HG02885 (cell line): Measurements from ENCODE around the gene KPNA2.
"Not testable (repeated sequence)": the region's sequence is repeated elsewhere in the genome, so short reads cannot be mapped to it uniquely, and the experiment has no call there.

Experiments
- ATAC-seq: cut with Tn5 transposase; IDR thresholded peaks from one replicate; pipeline ENCODE4 v1.9.1; 2021; ENCODE audit warnings: mild to moderate bottlenecking; ENCODE audit not compliant: unreplicated experiment, poor library complexity

The KPNA2 gene

DNA sequence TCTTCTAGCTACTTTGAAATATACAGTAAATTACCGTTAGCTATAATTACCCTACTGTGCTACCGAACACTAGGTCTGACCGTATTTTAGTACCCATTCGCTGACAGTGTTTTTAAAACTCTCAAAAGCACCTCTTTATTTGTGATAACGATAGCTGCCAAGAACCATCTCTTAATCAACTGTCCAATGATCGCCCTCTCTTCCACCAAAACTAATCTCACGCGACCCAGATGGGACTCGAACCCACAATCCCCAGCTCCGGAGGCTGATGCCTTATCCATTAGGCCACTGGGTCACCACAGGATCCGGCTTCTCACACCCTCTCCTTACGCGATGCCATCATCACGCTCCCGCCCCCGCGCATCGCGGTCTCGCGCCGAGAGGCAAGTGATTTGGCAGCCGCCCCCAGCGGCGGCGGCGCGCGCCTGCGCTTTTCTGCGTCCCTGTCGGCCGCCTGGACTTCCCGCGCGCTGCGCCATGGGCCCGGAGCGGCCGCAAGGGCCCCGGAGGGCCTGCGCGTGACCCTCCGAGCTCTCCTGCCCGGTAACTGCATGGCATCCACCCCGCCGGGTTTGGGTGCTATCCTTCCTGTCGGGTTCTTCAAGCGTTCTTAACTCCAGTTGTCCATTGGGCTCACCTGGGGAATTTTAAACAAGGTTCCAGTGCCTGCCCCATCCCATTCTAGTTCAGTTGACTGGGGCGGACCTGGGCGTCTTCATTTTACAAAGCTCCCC lies 15.7 kb upstream of the KPNA2 start:
- peak; percentile 92 for ATAC-seq

GRCh38 chr17:68020409-68020756 lies 15.2 kb upstream of the KPNA2 start:
- no peak for ATAC-seq

GRCh38 chr17:68020791-68021190 lies 14.7 kb upstream of the KPNA2 start:
- ATAC-seq = not testable (repeated sequence)

DNA sequence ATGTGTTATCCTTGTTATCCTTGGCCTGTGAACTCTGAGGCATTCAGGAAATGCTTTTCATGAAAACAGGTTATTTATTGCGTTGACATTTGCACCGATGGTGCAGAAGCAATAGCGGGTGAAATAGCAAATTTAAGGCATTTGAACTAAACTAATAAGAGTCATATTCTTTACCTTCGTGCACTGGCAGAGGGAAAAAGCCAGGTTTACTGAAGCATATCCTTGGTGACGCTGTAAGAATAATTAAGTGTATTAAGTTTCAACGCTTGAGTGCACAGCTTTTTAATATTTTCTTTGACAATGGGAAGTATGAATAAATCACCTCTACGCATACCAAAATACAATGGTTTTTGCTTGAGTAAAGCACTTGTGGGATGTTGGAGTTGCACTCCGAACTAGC lies 13.6 kb upstream of the KPNA2 start:
- no peak for ATAC-seq

DNA sequence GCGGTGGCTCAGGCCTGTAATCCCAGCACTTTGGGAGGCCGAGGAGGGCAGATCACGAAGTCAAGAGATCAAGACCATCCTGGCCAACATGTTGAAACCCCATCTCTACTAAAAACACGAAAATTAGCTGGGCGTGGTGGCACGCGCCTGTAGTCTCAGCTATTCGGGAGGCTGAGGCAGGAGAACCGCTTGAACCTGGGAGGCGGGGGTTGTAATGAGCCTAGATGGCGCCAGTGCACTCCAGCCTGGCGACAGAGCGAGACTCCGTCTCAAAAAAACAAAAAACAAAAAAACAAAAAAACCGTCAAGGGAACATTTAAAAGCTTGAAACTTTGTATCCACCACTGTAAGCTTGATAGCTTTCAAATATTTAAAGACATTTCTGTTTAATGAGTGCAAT lies 13.0 kb upstream of the KPNA2 start:
- ATAC-seq = not testable (repeated sequence)

GRCh38 chr17:68029512-68030215 lies 5.9 kb upstream of the KPNA2 start:
- ATAC-seq = no peak

- ATAC-seq = no peak
These were observed 1.7 kb upstream of the KPNA2 start for GRCh38 chr17:68033636-68034451.

DNA sequence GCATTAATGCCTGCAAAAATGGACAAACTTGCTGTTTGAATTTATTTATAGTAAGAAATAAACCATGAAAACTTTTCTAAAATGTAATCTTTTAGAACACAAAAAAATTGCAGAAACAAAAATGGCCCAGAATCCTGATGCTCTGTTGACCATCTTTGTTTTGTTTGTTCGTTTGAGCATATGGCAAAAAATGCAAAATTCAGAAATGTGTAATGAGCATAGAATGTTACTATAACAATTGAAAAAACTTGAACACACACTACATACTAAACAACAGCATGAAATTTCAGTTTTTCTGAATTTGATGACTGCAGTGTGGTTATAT lies 1.1 kb upstream of the KPNA2 start:
- ATAC-seq = no peak

DNA sequence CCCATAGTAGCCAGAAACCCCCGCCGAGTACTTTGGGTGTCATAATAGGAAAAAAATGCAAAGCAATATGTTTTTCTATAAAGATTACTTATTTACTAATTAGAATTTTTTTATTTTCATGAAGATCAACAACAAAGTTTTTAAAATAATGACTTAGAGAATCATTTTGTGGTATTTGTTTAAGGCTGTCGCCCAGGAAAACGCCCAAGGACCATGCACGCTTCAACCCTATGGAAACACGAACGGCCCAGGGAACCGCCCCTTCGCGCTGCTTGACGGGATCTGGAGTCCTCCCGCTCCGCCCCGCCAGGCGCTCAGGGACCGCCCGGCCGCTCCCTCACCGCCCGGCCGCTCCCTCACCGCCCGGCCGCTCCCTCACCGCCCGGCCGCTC lies 408 bp upstream of the KPNA2 start:
- ATAC-seq = peak; percentile 90

DNA sequence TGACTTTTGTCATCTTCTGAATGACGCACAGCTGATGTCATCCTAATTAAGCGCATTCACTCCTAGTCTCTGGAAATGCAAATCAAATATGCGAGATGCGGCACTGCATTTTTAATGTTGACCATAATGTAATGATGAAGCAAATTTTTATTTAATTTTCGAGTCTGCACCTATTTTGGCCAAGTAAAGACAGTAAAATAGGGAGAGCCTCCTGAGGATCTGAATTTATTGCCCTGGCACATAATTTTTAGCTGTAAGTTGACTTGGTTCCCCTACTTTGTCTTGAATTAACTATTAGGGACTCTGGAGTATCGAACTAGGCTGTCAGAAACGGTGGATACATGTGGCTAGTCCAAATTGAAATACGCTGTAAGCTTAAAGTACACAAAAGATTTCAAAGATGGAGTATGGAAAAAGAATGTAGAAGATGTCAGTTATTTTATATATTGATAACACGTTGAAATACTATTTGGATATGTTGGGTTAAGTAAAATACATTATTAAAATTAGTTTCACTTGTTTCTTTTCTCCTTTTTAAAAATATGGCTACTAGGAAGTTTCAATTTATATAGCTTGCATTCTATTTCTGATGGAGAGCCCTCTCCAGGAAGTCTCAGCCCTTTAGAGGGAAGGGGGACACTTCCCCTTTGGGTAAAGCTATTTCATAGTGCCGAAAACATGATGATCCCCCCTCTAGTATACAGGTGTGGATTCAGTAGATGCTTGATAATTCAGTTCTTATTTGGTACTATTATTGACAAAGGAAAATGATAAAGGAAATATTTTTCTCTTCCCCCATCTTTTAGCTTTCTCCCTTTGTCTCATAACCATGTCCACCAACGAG lies 991 bp downstream of the KPNA2 start:
- ATAC-seq = peak; percentile 8

DNA sequence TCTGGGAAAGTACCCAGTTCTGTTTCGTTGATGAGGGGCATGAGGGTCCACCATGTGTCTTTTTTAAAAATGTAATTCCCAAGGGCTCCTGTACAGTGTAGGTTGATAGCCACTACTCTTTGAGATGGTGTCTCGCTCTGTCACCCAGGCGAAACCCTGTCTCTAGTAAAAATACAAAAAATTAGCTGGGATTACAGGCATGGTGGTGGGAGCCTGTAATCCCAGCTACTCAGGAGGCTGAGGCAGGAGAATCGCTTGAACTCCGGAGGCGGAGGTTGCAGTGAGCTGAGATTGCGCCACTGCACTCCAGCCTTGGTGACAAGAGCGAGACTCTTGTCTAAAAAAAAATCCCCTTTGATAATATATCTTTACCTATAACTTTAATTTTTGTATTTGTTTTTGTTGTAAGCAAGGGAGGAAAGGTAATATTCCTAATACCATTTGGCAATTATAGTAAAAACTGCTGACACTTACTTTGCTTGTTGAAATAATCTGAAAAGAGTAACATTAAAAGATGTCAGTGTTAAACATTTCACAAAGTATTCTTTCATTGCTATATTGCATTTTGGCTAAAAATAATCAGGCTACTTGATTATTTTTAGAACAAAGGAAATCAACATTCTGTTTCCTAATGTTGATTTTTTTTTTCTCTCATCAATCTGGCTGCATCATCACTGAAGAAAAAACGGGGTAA lies 11.8 kb downstream of the KPNA2 start:
- ATAC-seq = no peak

GRCh38 chr17:68047890-68048542 lies 12.5 kb downstream of the KPNA2 start:
- ATAC-seq = not testable (repeated sequence)

DNA sequence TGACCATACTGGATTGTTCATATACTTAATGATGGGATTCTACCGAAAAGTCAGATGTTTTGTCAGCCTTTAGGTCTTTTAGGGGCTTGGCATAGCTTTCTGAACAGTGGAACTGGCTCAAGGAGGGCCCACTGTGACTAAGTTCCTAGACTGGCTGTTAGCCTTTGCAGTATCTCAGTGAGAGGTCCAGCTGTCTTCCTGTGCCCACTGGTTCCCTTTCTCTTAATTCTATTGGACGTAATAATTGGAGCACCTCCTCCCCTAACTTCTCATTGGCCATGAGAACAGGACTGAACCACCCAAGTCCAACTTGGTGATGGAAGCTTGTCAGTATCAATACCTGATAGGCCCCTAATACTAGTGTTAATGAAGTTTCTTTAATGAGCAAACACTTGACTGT lies 13.5 kb downstream of the KPNA2 start:
- ATAC-seq = no peak

GRCh38 chr17:68049812-68050437 lies 14.4 kb downstream of the KPNA2 start:
- ATAC-seq = not testable (repeated sequence)

GRCh38 chr17:68051321-68052312 lies 16.1 kb downstream of the KPNA2 start:
- ATAC-seq = not testable (repeated sequence)

DNA sequence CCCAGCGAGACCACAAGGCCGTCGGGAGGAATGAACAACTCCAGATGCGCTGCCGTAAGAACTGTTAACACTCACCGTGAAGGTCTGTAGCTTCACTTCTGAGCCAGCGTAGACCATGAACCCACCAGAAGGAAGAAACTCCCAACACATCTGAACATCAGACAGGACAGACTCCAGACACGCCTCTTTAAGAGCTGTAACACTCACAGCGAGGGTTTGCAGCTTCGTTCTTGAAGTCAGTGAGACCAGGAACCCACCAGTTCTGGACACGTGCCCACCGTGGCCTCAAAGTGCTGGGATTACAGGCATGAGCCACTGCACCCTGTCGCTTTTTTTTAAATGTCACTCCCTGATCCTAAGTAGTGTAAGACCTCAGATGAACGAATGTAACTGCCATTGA lies 17.3 kb downstream of the KPNA2 start:
- ATAC-seq = no peak

GRCh38 chr17:68053231-68054013 lies 17.9 kb downstream of the KPNA2 start:
- no peak for ATAC-seq
